Measurements from ENCODE around the gene ANKRD13B. TPM values are rescaled to one million over a fixed set of nuclear protein-coding genes. Genes with fewer than 3 reads are reported as not detected.
A peak's percentile ranks its signal among the peaks of the same experiment; 100 is the strongest.

ANKRD13B gene
- polyA plus RNA-seq, 3 donors: 3.6 to 7.9 (median 6.6) TPM

DNA sequence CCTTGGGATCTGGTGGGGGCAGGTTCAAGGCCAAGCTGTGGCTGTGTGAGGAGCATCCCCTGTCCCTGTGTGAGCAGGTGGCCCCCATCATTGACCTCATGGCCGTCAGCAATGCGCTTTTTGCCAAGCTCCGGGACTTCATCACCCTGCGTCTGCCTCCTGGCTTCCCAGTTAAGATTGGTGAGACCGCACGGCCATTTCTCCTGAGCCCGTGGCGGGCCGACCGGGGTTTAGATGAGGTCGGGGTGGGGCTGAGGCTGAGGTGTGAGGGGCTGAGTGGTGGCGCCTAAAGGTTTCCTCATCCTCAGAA, 19.1 kb downstream of the ANKRD13B start:
- WGBS, 3 donors: 87 to 95% (median 94%) methylated on average over 11 to 12 of the region's 12 CpGs
- no peak overlapping the region for H3K27ac ChIP-seq (ENCODE audit: low read depth, low read length)

DNA sequence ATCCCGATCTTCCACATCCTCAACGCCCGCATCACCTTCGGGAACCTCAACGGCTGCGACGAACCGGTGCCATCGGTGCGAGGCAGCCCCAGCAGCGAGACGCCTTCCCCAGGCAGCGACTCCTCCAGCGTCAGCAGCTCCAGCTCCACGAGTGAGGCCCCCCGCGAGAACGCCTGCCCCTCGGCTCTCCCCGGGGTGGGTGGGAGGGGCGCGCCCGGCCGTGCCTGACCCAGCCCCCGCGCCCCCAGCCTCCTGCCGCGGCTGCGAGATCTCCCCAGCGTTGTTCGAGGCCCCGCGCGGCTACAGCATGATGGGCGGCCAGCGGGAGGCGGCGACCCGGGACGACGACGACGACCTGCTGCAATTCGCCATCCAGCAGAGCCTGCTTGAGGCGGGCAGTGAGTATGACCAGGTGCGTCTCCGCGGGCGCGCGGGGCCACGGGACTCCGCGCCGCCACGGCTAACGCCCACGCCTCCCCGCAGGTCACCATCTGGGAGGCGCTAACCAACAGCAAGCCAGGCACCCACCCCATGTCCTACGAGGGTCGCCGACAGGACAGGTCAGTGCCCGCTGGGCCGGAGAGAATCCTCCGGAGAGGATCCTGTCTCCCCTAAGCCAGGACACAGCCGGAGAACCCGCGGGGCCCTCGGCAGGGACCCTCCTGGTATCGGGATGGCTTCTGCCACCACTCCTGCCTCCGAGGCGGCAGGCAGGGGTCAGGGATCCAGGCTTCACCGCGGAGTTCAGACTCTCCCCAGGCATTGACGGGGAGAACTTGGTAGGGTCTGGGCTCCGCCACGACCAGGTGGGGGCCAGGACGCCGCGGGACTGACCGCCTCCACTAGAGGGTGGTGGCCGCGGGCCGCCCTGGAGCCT, 19.7 kb downstream of the ANKRD13B start:
- WGBS, 3 donors: 31 to 73% (median 63%) methylated on average over 76 to 85 of the region's 85 CpGs
- no peak overlapping the region for H3K27ac ChIP-seq (ENCODE audit: low read depth, low read length)

DNA sequence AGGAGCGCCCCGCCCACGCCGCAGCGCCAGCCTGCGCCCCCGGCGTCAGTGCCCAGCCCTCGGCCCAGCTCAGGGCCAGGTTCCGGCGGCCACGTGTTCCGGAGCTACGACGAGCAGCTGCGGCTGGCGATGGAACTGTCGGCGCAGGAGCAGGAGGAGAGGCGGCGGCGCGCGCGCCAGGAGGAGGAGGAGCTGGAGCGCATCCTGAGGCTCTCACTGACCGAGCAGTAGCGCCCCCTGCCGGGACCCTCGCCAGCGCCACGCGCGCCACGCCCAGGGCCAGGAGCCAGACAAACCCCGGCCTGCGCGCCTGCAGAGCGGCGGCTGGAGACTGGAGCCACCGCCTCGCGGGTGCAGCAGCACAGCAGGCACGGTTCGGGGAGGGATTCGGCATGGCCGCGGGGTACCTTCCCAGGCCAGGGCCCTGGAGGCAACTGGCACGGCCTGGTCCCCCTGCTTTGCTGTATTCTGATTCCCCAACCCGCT, 20.5 kb downstream of the ANKRD13B start:
- no peak overlapping the region for H3K27ac ChIP-seq (ENCODE audit: low read depth, low read length)
- WGBS, 3 donors: 2 to 5% (median 2%) methylated on average over 31 to 50 of the region's 50 CpGs

DNA sequence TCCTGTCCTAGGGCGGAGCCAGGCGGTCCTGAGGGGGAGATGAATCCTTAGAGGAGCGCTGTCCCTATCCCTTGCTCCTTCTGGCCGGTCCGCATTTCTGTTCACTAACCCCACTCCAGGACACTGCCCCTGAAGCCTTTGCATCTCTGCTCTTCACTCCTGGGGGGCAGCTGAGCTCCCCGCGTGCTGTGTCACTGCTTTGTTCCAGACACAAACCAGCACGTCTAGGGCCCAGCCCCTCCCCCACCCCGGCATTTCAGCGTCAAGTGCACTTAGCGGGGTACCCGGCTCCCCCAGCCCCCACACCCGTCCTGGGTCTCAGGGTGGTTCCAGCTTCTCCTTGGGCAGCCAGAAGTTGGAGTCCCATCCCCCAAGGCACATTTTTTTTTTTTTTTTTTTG, 20.9 kb downstream of the ANKRD13B start:
- 12 to 35% (median 34%) methylated on average over 13 of the region's 13 CpGs for WGBS, 3 donors
- no peak overlapping the region for H3K27ac ChIP-seq (ENCODE audit: low read depth, low read length)

- 45 to 70% (median 68%) methylated on average over 16 of the region's 16 CpGs for WGBS, 3 donors
- no peak overlapping the region for H3K27ac ChIP-seq (ENCODE audit: low read depth, low read length)
These were observed 21.6 kb downstream of the ANKRD13B start for GRCh38 chr17:29614349-29615047.

DNA sequence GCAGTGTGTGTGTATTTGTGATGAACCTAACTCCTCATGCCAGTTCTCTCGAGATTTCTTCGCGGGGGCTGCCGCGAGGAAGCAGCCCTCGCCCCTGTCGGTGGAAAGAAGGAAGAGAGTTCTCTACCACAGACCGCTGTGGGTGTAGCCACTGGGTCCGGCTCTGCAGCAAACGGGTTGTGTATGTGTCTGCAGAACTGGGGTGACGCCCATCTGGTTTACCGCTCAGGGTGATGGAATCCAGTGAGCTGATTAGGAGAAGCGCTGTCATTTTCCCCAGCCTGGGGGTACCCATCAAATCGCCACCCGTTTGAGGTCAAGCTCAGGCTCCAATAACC, 22.1 kb downstream of the ANKRD13B start:
- H3K27ac ChIP-seq (ENCODE audit: low read depth, low read length): no peak overlapping the region

GRCh38 chr17:29615492-29616299, 22.8 kb downstream of the ANKRD13B start:
- 2 to 3% (median 2%) methylated on average over 54 to 74 of the region's 74 CpGs for WGBS, 3 donors
- H3K27ac ChIP-seq (ENCODE audit: low read depth, low read length): peak overlapping the region; percentile 72

More for the DNA sequence above, 22.1 kb downstream of the ANKRD13B start:
- WGBS, 3 donors: 21 to 28% (median 21%) methylated on average over 15 of the region's 15 CpGs

DNA sequence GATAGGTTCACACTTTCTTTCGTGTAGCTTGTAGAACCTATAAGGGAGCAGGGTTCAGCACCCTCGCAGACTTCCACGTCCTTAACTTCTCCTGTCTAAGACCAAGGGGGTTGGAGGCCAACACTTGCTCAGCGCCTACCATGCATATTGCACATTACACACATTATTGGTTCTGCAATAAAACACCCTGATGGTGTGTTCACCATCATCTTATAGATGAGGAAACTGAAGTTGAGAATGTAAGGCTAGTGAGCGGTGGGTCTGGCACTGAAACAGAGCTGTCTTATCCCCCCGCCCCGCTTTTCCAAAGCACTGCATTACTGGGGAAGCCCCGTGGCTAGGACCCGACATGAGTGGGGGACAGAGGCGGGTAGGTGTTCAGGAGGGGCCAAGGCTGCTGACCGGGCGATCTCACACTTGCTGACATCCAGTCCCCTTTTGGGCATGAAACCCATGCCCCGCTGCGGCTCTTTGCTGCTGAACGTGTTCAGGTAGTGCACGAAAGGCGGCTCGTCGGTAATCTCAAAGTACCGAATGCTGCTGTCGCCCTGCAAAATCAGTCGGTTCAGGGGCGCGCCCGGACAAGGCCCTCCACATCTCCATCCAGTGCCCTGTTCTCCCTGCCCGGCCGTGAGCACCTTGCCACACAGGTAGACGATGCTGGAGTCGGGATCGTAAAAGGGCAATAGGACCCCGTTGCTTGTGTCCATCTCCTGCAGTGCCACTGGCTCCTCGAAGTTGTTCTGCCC, 23.5 kb downstream of the ANKRD13B start:
- WGBS, 3 donors: 22 to 39% (median 38%) methylated on average over 32 of the region's 32 CpGs
- no peak overlapping the region for H3K27ac ChIP-seq (ENCODE audit: low read depth, low read length)

GRCh38 chr17:29617125-29617480, 24.2 kb downstream of the ANKRD13B start:
- WGBS, 3 donors: 4 to 13% (median 5%) methylated on average over 12 to 16 of the region's 16 CpGs
- no peak overlapping the region for H3K27ac ChIP-seq (ENCODE audit: low read depth, low read length)

DNA sequence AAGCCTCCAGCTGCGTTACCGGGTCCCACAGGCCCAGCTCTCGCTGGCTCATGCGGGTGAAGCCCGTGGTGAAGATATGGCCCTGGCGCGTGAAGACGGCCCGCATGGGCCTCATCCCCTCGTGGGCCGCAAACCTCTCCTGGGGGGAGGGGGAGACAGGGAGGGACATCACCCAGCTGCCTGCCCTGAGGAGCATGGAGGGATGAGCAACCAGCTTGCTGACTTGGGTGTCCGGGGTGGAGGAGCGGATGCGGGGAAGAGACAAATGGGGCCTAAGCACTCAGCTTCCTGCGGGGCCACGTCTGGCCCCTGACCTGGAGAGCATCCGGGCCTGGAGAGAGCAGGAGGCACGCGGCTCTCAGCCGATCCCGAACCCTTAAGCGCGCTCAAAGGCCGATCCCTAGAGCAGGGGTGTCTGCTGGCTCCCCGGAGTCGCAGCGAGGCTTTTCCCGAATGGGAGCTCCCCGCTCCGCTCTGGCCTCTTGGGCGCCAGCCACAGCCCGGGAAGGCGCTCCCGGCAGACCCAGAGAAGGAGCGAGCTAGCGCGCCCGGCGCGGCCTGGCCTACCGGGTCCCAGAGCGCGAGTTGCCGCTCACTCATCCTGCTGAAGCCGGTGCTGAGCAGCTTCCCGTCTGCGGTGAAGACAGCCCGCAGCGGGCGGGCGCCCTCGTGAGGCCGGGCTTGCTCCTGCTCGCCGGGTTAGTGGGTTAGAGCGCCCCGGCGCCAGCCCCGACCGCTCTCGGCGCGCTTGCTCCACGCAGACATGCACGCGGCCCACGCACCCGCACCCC, 24.7 kb downstream of the ANKRD13B start:
- 6 to 10% (median 7%) methylated on average over 61 to 68 of the region's 68 CpGs for WGBS, 3 donors
- H3K27ac ChIP-seq (ENCODE audit: low read depth, low read length): no peak overlapping the region

- WGBS, 3 donors: 36 to 58% (median 47%) methylated on average over 21 to 22 of the region's 22 CpGs
- H3K27ac ChIP-seq (ENCODE audit: low read depth, low read length): no peak overlapping the region
These were observed 25.5 kb downstream of the ANKRD13B start for GRCh38 chr17:29618272-29619065.

- H3K27ac ChIP-seq (ENCODE audit: low read depth, low read length): no peak overlapping the region
These were observed 26.3 kb downstream of the ANKRD13B start for GRCh38 chr17:29619251-29619650.

DNA sequence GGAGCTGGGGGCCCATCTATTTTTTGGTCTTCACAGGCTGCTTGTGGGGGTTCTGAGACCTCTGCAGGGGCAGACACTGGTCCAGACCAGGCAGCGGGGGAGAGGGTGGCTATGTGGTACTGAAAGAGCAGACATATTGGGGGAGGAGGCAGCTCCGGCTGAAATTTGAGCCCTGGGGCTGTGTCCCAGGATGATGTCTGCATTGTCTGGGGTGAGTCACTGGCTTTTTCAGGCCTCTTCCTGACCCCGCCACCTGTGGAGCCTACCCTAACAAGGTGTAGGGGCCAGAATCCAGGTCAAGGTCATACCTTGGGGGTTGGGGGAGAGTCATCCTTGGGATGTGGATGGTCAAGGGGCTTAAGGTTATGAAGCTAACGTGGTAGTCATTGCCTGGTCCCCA, 27.3 kb downstream of the ANKRD13B start:
- 94 to 95% (median 94%) methylated on average over 4 of the region's 4 CpGs for WGBS, 3 donors
- H3K27ac ChIP-seq (ENCODE audit: low read depth, low read length): no peak overlapping the region

DNA sequence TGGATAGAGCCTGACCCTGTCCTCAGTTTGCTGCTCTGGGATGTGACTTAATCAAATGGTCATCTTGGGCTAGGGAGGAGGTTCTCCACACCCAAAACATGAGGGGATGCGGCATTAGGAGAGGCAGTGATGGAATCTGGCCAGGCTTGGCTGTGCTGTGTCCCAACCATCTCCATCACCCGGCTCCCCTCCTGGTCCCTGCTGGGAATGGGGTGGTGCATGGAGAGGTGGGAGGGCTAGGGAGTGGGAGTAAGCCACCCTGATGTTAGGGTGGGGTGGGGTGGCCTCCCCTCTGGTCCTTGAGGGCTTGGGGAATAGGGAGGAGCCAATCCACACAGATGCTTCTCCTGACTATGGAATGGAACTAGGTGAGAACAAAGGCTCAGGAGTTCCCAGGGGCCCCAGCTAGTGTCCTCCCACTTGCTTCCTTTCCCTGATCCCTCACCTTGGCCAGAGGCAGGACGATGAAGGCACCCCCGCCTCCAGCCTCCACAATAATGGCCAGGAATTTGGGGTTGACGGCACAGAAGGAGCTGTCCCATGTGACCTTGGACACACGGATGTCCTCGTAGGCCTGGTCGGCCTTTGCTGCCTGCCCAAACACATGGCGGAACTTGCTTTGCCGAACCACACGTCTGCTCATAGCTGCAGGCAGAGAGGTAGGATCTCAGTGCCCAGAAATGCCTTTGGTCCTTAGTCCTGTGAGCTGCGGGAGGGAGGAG, 28.0 kb downstream of the ANKRD13B start:
- H3K27ac ChIP-seq (ENCODE audit: low read depth, low read length): no peak overlapping the region
- WGBS, 3 donors: 95 to 97% (median 95%) methylated on average over 12 of the region's 12 CpGs

DNA sequence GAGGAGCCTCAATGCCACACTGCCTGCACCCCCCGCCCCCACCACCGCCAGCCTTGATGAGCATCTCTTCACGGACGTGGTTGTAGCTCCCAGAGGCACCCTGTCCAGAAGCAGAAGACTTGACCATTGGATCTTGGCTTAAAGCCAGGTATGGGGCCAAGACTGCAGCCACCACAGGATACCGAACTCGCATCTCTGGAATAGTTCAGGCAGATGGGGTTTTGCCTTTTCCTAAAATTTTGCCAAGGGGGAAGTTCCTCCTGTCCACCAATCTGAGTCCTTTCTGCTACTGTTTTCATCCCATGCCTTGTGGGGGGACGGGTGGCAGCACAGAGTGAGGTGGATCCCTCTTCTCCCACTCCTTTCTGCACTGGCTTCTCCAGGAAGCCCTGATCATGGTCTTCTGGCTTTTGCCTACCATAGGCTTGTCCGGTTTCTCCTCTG, 28.8 kb downstream of the ANKRD13B start:
- 76 to 89% (median 82%) methylated on average over 8 of the region's 8 CpGs for WGBS, 3 donors
- H3K27ac ChIP-seq (ENCODE audit: low read depth, low read length): no peak overlapping the region

Data from adipose tissue (tissue), 3 donors.